Neuronal stem cell (in vitro differentiated cells): ENCODE data around the gene UCKL1.

Source experiments
- DNase-seq: peaks from one replicate; pipeline ENCODE4 v3.0.0-alpha.2; 2013; ENCODE audit warnings: low spot score
- H2AFZ ChIP-seq: one replicate; pipeline ENCODE4 v1.6.1; 2013; ENCODE audit warnings: mild to moderate bottlenecking, low read length, inconsistent platforms
- H2AK5ac ChIP-seq: 2 replicates; pipeline ENCODE4 v1.6.1; 2013; ENCODE audit warnings: low read depth, mild to moderate bottlenecking, inconsistent platforms, low read length, moderate library complexity, mixed read lengths
- H2BK120ac ChIP-seq: 2 replicates; pipeline ENCODE4 v1.6.1; 2013; ENCODE audit warnings: low read depth, mild to moderate bottlenecking, inconsistent platforms, low read length, moderate library complexity, mixed read lengths
- H2BK12ac ChIP-seq: one replicate; pipeline ENCODE4 v1.6.1; 2013; ENCODE audit warnings: low read length, inconsistent platforms
- H2BK15ac ChIP-seq: 2 replicates; pipeline ENCODE4 v1.6.1; 2013; ENCODE audit warnings: mild to moderate bottlenecking, low read length, inconsistent platforms, mixed read lengths
- H2BK5ac ChIP-seq: one replicate; pipeline ENCODE4 v1.6.1; 2013; ENCODE audit warnings: inconsistent platforms, mild to moderate bottlenecking, low read length, moderate library complexity
- H3K14ac ChIP-seq: one replicate; pipeline ENCODE4 v1.6.1; 2013; ENCODE audit warnings: low read length, inconsistent platforms
- H3K18ac ChIP-seq: 2 replicates; pipeline ENCODE4 v1.6.1; 2013; ENCODE audit warnings: low read length, inconsistent platforms
- H3K23ac ChIP-seq: 2 replicates; pipeline ENCODE4 v1.6.1; 2013; ENCODE audit warnings: low read depth, mild to moderate bottlenecking, mixed read lengths, low read length, inconsistent platforms; ENCODE audit not compliant: poor library complexity
- H3K27ac ChIP-seq: replicated peaks from 3 replicates; pipeline ENCODE4 v1.5.1; 2013; ENCODE audit warnings: low read length, inconsistent platforms
- H3K27me3 ChIP-seq, 3 experiments: 2 replicates each; pipeline ENCODE4 v1.6.1; 2013; ENCODE audit warnings: low read length in 3 of 3, mild to moderate bottlenecking in 2 of 3, inconsistent platforms in 1 of 3, low read depth in 1 of 3, mixed read lengths in 1 of 3, moderate library complexity in 1 of 3; ENCODE audit not compliant: control insufficient read depth in 3 of 3, insufficient read depth in 3 of 3
- H3K36me3 ChIP-seq, 2 donors: replicated peaks in 1 of 2; 2 replicates each; pipeline ENCODE4 v1.6.1; 2013; ENCODE audit warnings: low read length in 2 of 2; ENCODE audit not compliant: control insufficient read depth in 2 of 2, insufficient read depth in 2 of 2
- H3K4ac ChIP-seq: 2 replicates; pipeline ENCODE4 v1.6.1; 2013; ENCODE audit warnings: inconsistent platforms, mild to moderate bottlenecking, low read length, moderate library complexity
- H3K4me1 ChIP-seq, 2 donors: 1 replicate in 1 of 2; 2 replicates in 1 of 2; pipeline ENCODE4 v1.6.1; 2013; ENCODE audit warnings: low read length in 2 of 2, low read depth in 1 of 2; ENCODE audit not compliant: control insufficient read depth in 2 of 2, insufficient read depth in 1 of 2
- H3K4me2 ChIP-seq: one replicate; pipeline ENCODE4 v1.6.1; 2013; ENCODE audit warnings: mild to moderate bottlenecking, low read length, inconsistent platforms; ENCODE audit not compliant: insufficient read depth, poor library complexity, severe bottlenecking
- H3K4me3 ChIP-seq, 2 donors: 2 replicates each; pipeline ENCODE4 v1.5.1; 2013; ENCODE audit warnings: low read length in 2 of 2, mild to moderate bottlenecking in 2 of 2, inconsistent platforms in 1 of 2, moderate library complexity in 1 of 2
- H3K79me1 ChIP-seq: one replicate; pipeline ENCODE4 v1.6.1; 2013; ENCODE audit warnings: low read depth, mild to moderate bottlenecking, inconsistent platforms, low read length, moderate library complexity
- H3K9ac ChIP-seq: one replicate; pipeline ENCODE4 v1.6.1; 2013; ENCODE audit warnings: mild to moderate bottlenecking, low read depth, low read length, inconsistent platforms; ENCODE audit not compliant: poor library complexity
- H3K9me3 ChIP-seq, 2 donors: replicated peaks in 1 of 2; 2 replicates each; pipeline versions ENCODE3 to v1.6.1; 2013; ENCODE audit warnings: low read length in 2 of 2, mild to moderate bottlenecking in 2 of 2, inconsistent platforms in 1 of 2, low read depth in 1 of 2, mixed read lengths in 1 of 2, moderate library complexity in 1 of 2; ENCODE audit not compliant: control insufficient read depth in 2 of 2, insufficient read depth in 1 of 2
- H4K8ac ChIP-seq: one replicate; pipeline ENCODE4 v1.6.1; 2013; ENCODE audit warnings: low read depth, mild to moderate bottlenecking, inconsistent platforms, low read length, moderate library complexity
- H4K91ac ChIP-seq: one replicate; pipeline ENCODE4 v1.6.1; 2013; ENCODE audit warnings: low read length, low read depth, mild to moderate bottlenecking, inconsistent platforms; ENCODE audit not compliant: poor library complexity
- WGBS, 2 donors: extraction: QIAGEN DNeasy Blood & Tissue Kit; methylation state at CpG; one replicate each; pipeline ENCODE4 v1.1.7; 2013; ENCODE audit warnings: missing lambda C conversion rate in 2 of 2, mixed read lengths in 1 of 2; ENCODE audit not compliant: insufficient read length in 2 of 2, insufficient replicate concordance in 1 of 2; ENCODE audit errors: extremely low coverage in 2 of 2; 5-methylcytosine and 5-hydroxymethylcytosine counted together

UCKL1 gene

GRCh38 chr20:64000906-64001305 is 44.7 kb upstream of the UCKL1 start:
- Histone ChIP-seq H3K4ac (no peak overlapping the region), H3K9me3 (peaks cover 0 to 2% of the 10 kb centered on the region in 2 donors), H2BK12ac (no peak overlapping the region), H3K18ac (no peak overlapping the region), H3K27ac (no peak overlapping the region), H4K91ac (no peak overlapping the region), H2BK15ac (no peak overlapping the region), H3K27me3 (no peaks in the 10 kb centered on the region), H3K9ac (no peak overlapping the region), H3K79me1 (no peaks in the 10 kb centered on the region), H3K14ac (no peak overlapping the region), H3K4me3 (peak overlapping the region in 1 of 2 donors; percentile 25), H2BK120ac (no peak overlapping the region), H3K4me2 (no peak overlapping the region), H3K23ac (no peak overlapping the region), H2AK5ac (no peak overlapping the region), H3K36me3 (peaks cover 50 to 78% of the 10 kb centered on the region in 2 donors), H2AFZ (no peak overlapping the region), H4K8ac (no peak overlapping the region), H2BK5ac (no peak overlapping the region), H3K4me1 (no peaks in the 10 kb centered on the region)
- WGBS, 2 donors, result no CpG with 5 or more reads among the region's 12 CpGs
- no peak for DNase-seq

- H3K4me3 ChIP-seq, result no peak overlapping the region
- no peak overlapping the region for H3K27ac ChIP-seq
Measured at GRCh38 chr20:63982937-63983336, 26.7 kb upstream of the UCKL1 start.

GRCh38 chr20:63980806-63981728 is 24.9 kb upstream of the UCKL1 start, which contains the start of gene PRPF6:
TSS of gene PRPF6 (plus strand) at chr20:63981132. CDS start at chr20:63981246, 114 bp downstream.
- Histone ChIP-seq H3K23ac (peak within 1 kb of the TSS; percentile 98), H3K27me3 (peaks cover 0 to 3% (median 0%) of the 10 kb centered on the region in 3 experiments), H2BK5ac (peak within 1 kb of the TSS; percentile 77), H3K14ac (peak within 1 kb of the TSS; percentile 96), H3K18ac (peak within 1 kb of the TSS; percentile 97), H3K4me3 (peak within 1 kb of the TSS; percentile 92 to 93), H4K8ac (peak within 1 kb of the TSS; percentile 98), H3K36me3 (peaks cover 16 to 37% of the 10 kb centered on the region in 2 donors), H2BK120ac (peak within 1 kb of the TSS; percentile 95), H4K91ac (peak within 1 kb of the TSS; percentile 94), H2BK15ac (peak within 1 kb of the TSS; percentile 86), H2AFZ (peak within 1 kb of the TSS; percentile 88), H3K9ac (peak within 1 kb of the TSS; percentile 93), H3K4me1 (peaks cover 11 to 14% of the 10 kb centered on the region in 2 donors), H3K27ac (peak within 1 kb of the TSS; percentile 85), H2BK12ac (peak within 1 kb of the TSS; percentile 99), H3K9me3 (no peaks in the 10 kb centered on the region), H2AK5ac (peak within 1 kb of the TSS; percentile 99), H3K4me2 (peak within 1 kb of the TSS; percentile 99), H3K4ac (peak within 1 kb of the TSS; percentile 91), H3K79me1 (peaks cover 10% of the 10 kb centered on the region)
- no CpG with 5 or more reads among the region's 75 CpGs for WGBS, 2 donors
- peak; percentile 92 for DNase-seq

More at GRCh38 chr20:63982937-63983336, 26.7 kb upstream of the UCKL1 start:
- Histone ChIP-seq H3K27me3 (peaks cover 0 to 3% (median 0%) of the 10 kb centered on the region in 3 experiments), H2BK120ac (no peak overlapping the region), H4K91ac (no peak overlapping the region), H2AFZ (no peak overlapping the region), H3K79me1 (peaks cover 10% of the 10 kb centered on the region), H3K9me3 (no peaks in the 10 kb centered on the region), H2BK5ac (no peak overlapping the region), H2BK15ac (no peak overlapping the region), H3K14ac (no peak overlapping the region), H3K18ac (no peak overlapping the region), H3K9ac (peak overlapping the region; percentile 30), H2AK5ac (no peak overlapping the region), H3K23ac (no peak overlapping the region), H3K4me1 (peaks cover 11 to 14% of the 10 kb centered on the region in 2 donors), H3K4ac (no peak overlapping the region), H2BK12ac (no peak overlapping the region), H3K36me3 (peaks cover 20 to 54% of the 10 kb centered on the region in 2 donors), H3K4me2 (no peak overlapping the region), H4K8ac (no peak overlapping the region)
- WGBS, 2 donors, result no CpG with 5 or more reads among the region's 14 CpGs
- no peak for DNase-seq

GRCh38 chr20:63980317-63980805 is 24.1 kb upstream of the UCKL1 start:
- H3K27me3 ChIP-seq, result peaks cover 0 to 3% (median 0%) of the 10 kb centered on the region in 3 experiments
- peak overlapping the region; percentile 99 for H3K4me2 ChIP-seq
- H3K9me3 ChIP-seq, result no peaks in the 10 kb centered on the region
- H3K4ac ChIP-seq, result peak overlapping the region; percentile 77
- H2BK12ac ChIP-seq, result peak overlapping the region; percentile 99
- peak overlapping the region; percentile 88 for H2AFZ ChIP-seq
- no peak overlapping the region for H3K27ac ChIP-seq
- H3K23ac ChIP-seq, result peak overlapping the region; percentile 98
- H4K91ac ChIP-seq, result peak overlapping the region; percentile 49
- no peak for DNase-seq
- peak overlapping the region; percentile 98 for H4K8ac ChIP-seq
- H3K4me3 ChIP-seq, result peak overlapping the region; percentile 84 to 93
- peak overlapping the region; percentile 51 for H3K9ac ChIP-seq
- H3K36me3 ChIP-seq, result peaks cover 16 to 32% of the 10 kb centered on the region in 2 donors
- H3K4me1 ChIP-seq, result peaks cover 11 to 14% of the 10 kb centered on the region in 2 donors
- peak overlapping the region; percentile 96 for H3K14ac ChIP-seq
- peaks cover 10% of the 10 kb centered on the region for H3K79me1 ChIP-seq
- peak overlapping the region; percentile 86 for H2BK15ac ChIP-seq
- peak overlapping the region; percentile 95 for H2BK120ac ChIP-seq
- no CpG with 5 or more reads among the region's 15 CpGs for WGBS, 2 donors
- H3K18ac ChIP-seq, result peak overlapping the region; percentile 95
- peak overlapping the region; percentile 99 for H2AK5ac ChIP-seq
- H2BK5ac ChIP-seq, result peak overlapping the region; percentile 77
